M059J (cell line): ENCODE data around the gene NDUFS1. TPM values are rescaled to one million over a fixed set of nuclear protein-coding genes. Genes with fewer than 3 reads are reported as not detected.
A peak's percentile ranks its signal among the peaks of the same experiment; 100 is the strongest.
"Not testable (repeated sequence)": the region's sequence is repeated elsewhere in the genome, so short reads cannot be mapped to it uniquely, and the experiment has no call there.

Experiments
- DNase-seq: peaks from one replicate; pipeline ENCODE4 v3.0.0-alpha.2; 2012; ENCODE audit warnings: low read depth
- total RNA-seq: library from RNA; depleted of rRNA; stranded (reverse); fragments of >200 nt; shearing (Covaris generic); gene quantifications from 2 replicates; pipeline ENCODE4 v1.2.3, GENCODE V29; 2014; rRNA removed

The NDUFS1 gene
- total RNA-seq, result 125 and 127 TPM in 2 replicates

GRCh38 chr2:206159346-206160124 is at the start of gene NDUFS1, which contains the start of gene EEF1B2:
NDUFS1 (minus strand) TSS chr2:206159444; CDS start chr2:206153678, 5,766 bp downstream.
EEF1B2 (plus strand) TSS chr2:206159895; CDS start chr2:206159980, 85 bp downstream.
- DNase-seq, result peak; percentile 97

GRCh38 chr2:206208900-206209299 is 49.7 kb upstream of the NDUFS1 start:
- DNase-seq, result no peak

DNA sequence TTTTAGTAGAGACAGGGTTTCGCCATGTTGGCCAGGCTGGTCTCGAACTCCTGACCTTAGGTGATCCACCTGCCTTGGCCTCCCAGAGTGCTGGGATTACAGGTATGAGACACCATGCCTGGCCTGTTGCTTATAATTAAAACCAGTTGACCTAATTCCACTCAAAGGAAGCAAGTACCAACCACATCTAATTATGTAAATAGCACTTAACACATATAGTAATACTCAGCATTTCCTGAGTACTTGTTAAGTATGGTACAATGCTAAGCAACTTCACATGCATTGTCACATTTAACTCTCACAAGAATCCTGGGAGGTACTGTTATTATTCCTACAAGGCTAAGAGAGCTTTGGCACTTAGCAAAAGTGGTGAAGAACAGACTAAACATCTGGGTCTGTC is 48.1 kb upstream of the NDUFS1 start:
- DNase-seq, result not testable (repeated sequence)

GRCh38 chr2:206204710-206205109 is 45.5 kb upstream of the NDUFS1 start:
- no peak for DNase-seq

GRCh38 chr2:206203331-206203730 is 44.1 kb upstream of the NDUFS1 start:
- DNase-seq, result no peak

DNA sequence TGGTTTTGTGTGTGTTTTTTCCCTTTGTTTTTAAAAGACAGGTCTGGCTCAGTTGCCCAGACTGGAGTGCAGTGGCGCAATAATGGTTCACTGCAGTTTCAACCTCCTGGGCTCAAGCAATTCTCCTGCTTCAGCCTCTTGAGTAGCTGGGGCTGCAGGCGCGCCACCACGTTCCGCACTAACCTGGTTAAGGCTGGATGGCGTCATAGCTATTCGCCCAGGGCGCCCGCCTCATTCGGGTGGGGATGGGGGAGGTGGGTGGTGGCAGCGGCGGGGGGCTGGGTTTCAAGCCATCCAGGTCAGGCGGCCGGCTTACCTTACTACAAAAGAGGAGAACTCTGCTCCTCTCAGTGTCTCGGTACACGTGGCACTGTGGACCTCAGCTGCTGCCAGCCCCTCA is 43.2 kb upstream of the NDUFS1 start:
- DNase-seq, result no peak

- DNase-seq, result no peak
Observed at GRCh38 chr2:206201075-206201848, 42.0 kb upstream of the NDUFS1 start.

DNA sequence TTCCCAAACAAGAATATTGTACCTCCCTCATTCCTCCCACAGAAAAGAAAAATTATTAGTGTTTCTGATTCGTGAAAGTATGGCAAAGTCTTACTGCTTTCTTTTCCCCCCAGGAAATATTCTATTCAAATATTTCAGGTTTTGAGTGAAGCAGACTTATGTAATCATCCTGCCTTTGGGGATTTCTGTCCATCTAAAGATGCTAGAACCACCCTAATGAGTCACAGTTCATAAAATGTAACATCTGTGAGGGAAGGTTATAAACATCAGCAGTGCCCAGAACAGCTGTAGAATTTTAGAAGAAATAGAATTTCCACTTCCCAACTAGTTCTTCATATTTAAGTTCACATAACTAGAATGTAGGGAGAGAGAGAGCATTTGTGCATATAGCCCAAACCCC is 39.4 kb upstream of the NDUFS1 start:
- DNase-seq, result peak; percentile 20

GRCh38 chr2:206193671-206194357 is 34.6 kb upstream of the NDUFS1 start:
- no peak for DNase-seq

GRCh38 chr2:206192157-206192556 is 32.9 kb upstream of the NDUFS1 start:
- no peak for DNase-seq

GRCh38 chr2:206190689-206191088 is 31.4 kb upstream of the NDUFS1 start:
- DNase-seq, result no peak

- DNase-seq, result no peak
Observed at GRCh38 chr2:206190111-206190510, 30.9 kb upstream of the NDUFS1 start.

DNA sequence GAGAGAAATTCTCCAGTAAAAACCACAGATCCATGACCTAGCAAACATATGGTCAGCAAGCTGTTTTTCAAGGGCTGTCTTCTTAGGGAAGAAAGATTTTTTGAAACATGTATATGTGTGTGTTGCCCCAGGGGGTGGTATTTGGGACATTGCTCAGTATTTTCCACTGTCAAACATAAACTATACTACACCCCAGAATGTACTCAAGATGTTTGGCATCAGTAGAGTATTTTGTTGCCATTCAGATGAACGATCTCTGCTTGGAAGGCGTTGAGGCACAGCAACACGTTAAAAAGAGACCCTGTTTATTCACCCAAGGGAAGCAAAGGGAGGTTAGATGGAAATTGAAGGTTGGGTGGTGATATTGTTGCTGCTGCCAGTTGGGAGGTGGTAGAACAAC is 30.4 kb upstream of the NDUFS1 start:
- DNase-seq, result no peak

DNA sequence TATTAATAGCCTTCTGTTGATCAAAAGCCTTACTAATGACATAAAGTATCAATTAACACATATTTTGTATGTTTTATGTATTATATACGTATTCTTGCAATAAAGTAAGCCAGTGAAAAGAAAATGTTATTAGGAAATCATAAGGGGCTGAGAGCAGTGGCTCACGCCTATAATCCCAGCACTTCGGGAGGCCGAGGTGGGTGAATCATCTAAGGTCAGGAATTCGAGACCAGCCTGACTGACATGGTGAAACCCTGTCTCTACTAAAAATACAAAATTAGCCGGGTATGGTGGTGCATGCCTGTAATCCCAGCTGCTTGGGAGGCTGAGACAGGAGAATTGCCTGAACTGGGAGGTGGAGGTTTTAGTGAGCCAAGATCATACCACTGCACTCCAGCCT is 22.3 kb upstream of the NDUFS1 start:
- peak; percentile 45 for DNase-seq

DNA sequence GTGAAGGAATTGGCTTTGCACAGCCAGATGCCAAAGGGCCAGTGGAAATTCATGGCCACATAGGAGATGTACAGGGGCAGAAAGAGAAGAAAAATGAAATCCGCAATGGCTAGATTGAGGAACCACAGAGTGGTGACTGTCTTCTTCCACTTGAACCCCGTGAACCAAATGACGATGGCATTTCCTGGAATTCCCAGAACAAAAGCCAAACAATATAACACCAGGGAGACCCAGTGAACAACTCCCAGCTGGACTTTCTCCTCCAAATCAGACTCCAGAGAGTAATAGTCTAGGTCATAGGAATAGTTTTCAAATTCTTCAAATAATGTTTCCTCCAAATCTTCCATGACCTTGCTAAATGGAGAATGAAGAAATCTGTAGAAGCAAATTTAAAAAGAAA is 17.7 kb upstream of the NDUFS1 start:
- no peak for DNase-seq

DNA sequence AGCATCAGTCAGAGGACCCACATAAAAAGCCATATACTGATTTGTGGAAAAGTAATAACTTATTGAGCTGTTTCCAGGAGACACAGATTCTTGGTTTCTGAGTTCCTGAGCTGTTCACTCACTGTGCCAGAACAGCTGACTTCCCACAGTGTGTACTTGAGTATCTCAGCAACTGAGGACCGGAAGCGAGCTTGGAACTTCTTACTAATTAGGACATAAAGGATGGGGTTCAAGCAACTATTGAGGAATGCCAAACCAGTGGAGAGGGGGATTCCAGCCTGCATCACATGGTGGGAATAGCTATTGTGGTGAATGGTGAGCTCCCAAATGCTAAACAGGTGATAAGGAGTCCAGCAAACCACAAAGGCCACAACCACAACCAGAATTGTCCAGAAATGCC is 16.9 kb upstream of the NDUFS1 start:
- DNase-seq, result no peak

DNA sequence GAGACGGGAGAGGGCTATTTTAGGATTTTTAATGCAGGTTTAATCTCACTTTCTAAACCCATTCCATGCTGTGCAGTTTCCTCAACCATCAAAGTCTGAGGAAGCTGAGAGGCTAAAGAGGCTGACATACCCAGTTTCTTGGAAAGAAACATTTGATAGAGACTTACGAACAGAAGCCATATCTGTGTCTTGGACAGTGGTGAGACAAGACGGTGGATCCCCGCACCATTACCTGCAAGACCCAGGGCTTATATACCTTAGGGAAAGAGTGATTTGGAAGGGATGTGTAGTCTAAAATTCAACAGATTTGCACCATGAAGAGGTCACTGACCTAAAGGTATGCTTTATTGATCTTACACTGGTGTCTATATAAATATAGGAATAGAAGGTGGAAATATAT is 13.9 kb upstream of the NDUFS1 start:
- DNase-seq, result no peak

DNA sequence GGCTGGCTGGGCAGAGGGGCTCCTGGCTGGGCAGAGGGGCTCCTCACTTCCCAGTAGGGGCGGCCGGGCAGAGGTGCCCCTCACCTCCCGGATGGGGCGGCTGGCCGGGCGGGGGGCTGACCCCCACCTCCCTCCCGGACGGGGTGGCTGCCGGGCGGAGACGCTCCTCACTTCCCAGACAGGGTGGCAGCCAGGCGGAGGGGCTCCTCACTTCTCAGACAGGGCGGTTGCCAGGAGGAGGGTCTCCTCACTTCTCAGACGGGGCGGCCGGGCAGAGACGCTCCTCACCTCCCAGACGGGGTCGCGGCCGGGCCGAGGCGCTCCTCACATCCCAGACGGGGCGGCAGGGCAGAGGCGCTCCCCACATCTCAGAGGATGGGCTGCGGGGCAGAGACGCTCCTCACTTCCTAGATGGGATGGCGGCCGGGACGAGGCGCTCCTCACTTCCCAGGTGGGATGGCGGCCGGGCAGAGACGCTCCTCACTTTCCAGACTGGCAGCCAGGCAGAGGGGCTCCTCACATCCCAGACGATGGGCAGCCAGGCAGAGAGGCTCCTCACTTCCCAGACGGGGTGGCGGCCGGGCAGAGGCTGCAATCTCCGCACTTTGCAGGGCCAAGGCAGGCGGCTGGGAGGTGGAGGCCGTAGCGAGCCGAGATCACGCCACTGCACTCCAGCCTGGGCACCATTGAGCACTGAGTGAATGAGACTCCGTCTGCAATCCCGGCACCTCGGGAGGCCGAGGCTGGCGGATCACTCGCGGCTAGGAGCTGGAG is 12.6 kb upstream of the NDUFS1 start:
- DNase-seq, result not testable (repeated sequence)

- not testable (repeated sequence) for DNase-seq
Observed at GRCh38 chr2:206168230-206168629, 9.0 kb upstream of the NDUFS1 start.

GRCh38 chr2:206164261-206164862 is 5.1 kb upstream of the NDUFS1 start:
- peak; percentile 42 for DNase-seq

DNA sequence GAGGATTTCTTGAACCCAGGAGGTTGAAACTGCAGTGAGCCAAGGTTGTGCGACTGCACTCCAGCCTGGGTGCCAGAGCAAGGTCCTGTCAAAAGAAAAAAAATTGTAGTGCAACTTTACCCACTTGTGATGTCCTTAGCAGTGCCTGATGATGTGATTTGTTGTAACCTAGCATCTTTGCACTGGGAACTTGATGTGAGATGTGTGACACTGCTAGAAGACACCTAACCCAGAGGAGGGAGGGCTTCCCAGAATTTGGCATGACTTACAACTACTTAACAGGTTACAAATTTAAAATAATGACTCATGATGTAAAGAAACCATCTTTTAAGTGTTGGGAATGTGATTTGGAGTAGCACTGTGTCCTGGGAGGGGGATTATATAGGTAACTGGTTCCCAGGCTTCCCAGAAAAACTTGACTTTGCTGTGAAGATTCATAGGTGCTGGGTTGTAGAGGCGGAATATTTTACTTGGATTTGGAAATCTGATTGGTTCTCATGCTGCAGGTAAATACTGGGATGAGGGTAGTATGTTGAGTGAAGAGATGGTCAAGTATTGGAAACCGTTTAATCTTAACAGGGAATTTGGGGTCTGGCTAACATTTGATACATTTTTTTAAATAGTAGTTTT is 4.1 kb upstream of the NDUFS1 start:
- peak; percentile 10 for DNase-seq
